ENCODE measurements around the gene KANSL1L.
"Not testable (repeated sequence)": the region's sequence is repeated elsewhere in the genome, so short reads cannot be mapped to it uniquely, and the experiment has no call there.

KANSL1L gene, protein sequence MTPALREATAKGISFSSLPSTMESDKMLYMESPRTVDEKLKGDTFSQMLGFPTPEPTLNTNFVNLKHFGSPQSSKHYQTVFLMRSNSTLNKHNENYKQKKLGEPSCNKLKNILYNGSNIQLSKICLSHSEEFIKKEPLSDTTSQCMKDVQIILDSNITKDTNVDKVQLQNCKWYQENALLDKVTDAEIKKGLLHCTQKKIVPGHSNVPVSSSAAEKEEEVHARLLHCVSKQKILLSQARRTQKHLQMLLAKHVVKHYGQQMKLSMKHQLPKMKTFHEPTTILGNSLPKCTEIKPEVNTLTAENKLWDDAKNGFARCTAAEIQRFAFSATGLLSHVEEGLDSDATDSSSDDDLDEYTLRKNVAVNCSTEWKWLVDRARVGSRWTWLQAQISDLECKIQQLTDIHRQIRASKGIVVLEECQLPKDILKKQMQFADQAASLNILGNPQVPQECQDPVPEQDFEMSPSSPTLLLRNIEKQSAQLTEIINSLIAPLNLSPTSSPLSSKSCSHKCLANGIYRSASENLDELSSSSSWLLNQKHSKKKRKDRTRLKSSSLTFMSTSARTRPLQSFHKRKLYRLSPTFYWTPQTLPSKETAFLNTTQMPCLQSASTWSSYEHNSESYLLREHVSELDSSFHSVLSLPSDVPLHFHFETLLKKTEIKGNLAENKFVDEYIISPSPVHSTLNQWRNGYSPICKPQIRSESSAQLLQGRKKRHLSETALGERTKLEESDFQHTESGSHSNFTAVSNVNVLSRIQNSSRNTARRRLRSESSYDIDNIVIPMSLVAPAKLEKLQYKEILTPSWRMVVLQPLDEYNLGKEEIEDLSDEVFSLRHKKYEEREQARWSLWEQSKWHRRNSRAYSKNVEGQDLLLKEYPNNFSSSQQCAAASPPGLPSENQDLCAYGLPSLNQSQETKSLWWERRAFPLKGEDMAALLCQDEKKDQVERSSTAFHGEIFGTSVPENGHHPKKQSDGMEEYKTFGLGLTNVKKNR

DNA sequence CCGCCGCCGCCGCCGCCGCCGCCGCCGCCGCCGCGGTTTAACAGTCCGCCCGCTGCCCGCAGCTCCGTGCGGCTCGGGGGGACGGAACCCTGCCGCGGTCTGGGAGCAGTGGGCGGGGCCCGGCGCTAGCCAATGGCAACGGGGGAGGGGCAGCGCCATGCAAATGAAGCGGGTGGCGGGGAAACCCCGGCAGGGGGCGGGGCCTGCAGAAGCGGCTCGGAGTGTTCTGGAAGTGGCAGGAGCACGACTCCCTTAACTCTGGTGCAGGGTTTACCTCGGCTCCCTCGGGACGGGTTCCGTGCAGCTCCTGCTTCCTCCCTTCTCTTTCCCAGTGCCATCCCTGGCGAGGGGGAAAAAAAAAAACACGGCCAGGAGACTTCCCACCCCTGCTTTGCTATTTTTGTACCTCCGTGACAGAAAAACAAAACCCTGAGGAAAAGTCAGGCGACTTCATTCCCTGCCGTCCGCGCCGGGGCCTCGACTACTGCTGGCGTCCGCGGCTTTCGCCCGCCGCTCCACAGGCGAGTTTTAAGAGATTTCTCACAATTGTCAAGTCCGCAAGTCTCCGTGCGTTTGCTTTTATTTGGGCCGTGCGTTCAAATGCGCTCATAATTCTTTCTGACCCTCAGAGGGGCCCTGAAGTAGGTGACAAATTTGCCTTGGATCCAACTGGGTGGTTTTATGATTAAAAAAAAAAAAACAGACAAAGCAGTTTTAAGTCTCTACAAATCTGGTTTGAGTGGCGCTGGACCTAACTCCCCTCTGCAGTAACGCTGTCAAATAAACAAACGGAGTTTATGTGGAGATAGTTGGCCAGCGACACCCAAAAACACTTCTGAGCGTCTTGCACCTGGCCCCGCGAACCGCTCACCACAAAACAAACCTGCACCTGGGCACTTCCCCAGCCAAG lies at the start of gene KANSL1L:
KANSL1L (minus strand) TSS at position 101 of the 910 bp plus-strand sequence. CDS start 16,827 bp downstream, outside the sequence.
- DNase-seq, result peak; percentile 98

- no peak for DNase-seq
Observed at GRCh38 chr2:210215120-210215519, 43.9 kb upstream of the KANSL1L start.

GRCh38 chr2:210210185-210210584 lies 39.0 kb upstream of the KANSL1L start:
- DNase-seq, result no peak

DNA sequence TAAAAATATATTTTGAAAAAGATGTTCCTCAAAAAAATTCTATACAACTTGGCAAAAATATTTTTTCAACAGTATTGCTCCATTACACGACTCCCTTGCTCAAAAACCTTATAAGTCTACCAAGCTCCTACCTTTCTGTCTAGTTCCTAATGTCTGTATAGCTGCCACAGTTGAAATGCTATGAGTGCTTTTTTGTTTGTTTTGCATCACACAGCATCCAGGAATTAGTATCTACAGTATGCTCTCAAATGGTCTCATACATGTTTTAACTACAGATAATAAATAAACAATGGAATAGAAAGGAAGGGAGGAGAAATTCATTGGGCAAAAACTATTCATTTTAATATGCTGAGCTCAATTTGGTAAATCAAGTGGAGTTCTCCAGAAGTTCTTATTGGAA lies 36.7 kb upstream of the KANSL1L start:
- DNase-seq, result no peak

DNA sequence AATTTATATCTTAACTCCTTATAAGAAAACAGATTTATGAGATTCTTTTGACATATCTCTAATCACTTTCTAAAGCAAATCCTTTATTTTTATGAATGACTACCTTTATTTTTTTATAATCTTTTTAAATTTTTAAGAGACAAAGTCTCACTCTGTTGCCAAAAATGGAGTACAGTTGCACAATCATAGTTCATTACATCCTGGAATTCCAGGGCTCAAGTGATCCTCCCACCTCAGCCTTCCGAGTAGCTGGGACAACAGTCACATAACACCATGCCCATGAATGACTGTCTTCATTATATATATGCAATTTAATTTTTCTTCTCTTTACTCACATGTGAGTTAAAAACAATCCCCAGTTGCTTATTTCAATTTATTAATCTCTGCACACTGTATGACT lies 32.3 kb upstream of the KANSL1L start:
- no peak for DNase-seq

DNA sequence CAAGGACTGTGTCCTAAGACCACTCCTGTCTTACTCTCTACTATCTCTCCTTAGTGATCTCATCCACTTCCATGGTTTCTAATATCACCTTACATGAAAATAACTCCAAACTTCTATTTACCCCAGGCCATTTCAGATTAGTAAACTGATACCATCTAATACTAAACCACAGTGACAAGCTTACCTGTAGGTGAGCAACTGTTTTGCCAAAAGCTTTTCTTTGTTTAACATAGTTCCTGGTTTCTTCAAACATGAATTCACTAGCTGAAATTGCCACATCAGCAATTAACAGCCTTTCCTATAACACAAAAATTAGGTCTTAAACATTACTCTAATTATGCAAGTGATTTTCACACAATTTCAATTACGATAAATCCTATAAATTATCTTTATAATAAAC lies 31.9 kb upstream of the KANSL1L start:
- no peak for DNase-seq

DNA sequence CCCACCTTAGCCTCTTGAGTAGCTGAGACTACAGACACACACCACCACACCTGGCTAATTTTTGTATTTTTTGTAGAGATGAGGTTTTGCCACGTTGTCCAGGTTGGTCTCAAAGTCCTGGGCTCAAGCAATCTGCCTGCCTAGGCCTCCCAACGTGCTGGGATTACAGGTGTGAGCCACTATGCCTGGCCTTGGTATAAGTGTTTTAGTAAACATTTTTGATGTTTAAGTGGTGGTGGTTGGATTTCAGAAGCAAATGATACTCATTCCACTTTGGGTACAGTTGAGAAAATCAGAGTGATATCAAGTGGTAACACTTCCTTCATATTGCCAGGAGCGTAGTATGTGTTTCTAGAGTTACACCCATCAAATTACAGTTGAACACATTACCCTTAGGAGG lies 28.6 kb upstream of the KANSL1L start:
- no peak for DNase-seq

GRCh38 chr2:210199186-210199765 lies 28.1 kb upstream of the KANSL1L start:
- peak; percentile 37 for DNase-seq

DNA sequence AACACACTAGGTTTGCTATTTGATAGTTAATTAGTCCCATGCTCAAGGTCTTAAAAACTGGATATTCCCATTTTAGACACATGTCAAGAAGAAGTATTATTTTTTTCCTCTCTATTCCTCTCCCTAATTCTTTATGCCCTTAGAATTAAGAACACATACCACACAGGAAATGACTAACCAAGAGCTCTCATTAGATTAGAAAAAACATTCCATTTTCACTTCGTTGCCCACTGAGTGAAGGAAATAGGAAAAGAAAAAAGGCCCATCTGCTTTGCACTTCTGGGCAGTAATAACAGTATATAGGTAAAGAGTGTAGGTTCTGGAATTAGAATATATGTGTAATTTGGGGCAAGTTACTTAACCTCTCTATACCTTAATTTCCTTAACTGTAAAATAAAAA lies 27.1 kb upstream of the KANSL1L start:
- DNase-seq, result no peak

DNA sequence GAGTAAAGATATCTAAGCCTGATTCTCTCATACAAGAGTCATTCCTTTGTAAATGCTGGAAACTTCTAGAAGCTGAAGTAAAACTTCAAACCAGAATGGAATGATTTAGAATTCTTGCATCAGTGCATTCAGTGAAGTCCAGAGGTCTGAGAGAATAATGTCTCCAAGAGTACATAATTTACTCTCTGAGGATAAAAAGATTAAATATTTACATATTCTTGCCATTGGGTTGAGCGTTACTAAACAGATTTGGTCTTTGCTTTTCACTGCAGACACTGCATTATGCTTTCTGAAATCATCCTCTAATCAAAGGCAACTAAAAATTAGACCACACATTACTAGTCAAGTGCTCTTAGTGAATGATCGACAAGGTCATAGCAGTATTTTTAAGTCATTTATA lies 26.5 kb upstream of the KANSL1L start:
- DNase-seq, result no peak

DNA sequence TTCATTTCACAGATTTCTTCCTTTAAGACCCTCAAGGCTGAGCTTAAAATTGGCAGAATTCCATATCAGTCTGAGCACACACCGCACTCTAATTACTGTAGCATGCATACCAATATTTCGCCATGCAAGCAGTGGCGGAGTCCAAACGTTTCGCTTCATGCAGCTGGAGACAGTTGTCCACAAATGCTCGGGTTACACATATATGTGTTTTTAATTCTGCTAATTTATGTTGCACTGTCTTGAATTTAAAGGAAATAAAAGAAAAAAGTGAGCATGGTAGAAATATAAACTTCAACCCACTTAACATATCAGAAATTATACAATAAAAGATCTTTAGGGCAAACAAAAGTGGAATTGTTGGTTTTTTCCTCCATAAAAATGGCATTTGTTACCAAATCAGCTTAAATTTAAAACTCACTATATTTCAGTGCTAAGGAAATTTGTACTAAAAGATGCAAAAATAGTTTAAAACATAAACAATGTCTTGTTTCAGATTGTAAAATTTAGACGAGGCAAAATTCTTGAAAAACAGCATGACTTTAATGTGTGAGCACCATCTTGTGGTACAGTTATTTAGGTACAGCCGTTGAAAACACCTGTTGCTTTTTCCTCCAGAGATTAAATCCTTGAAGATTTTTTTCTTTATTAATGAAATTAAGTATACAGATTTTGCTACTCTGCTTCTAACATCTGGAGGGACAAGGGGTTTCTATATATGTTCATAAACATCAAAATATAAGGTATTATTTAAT lies 24.1 kb upstream of the KANSL1L start:
- peak; percentile 55 for DNase-seq

DNA sequence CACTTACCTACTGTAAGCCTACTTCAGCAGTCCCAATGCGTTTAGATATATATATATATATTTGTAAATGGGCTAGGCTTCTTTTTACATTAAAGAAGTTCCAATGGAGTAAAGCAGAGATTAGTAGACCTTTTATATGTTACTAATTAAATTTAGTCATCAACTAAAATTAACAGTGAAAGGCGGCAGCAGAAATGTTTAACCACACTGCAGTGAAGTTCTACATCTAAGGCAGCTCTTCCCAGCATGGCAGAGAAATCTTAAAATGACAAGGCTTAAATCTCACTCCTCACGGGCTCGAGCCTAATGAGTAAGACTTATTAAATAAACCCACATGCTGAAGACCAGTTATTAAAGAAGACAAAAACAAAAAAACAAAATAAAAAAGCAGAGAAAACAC lies 19.1 kb upstream of the KANSL1L start:
- DNase-seq, result no peak

GRCh38 chr2:210189452-210190138 lies 18.4 kb upstream of the KANSL1L start:
- peak; percentile 38 for DNase-seq

DNA sequence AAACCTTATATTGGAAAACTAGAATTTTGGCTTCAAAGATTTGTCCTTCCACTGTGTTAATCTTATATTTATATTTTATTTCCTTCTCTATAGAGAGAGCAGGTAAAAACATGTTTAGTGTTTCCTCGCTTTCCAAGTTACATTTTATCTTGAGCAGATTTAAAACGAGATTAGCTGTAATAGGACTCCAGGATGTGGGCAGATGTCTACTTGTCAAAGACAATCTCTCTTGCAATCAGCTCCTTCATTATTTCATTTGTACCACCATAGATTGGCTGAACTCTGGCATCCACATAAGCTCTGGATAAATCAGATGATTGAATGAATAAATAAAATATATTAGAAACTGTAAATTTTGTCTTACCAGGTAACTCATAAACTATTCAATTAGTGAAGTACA lies 17.5 kb upstream of the KANSL1L start:
- DNase-seq, result no peak

DNA sequence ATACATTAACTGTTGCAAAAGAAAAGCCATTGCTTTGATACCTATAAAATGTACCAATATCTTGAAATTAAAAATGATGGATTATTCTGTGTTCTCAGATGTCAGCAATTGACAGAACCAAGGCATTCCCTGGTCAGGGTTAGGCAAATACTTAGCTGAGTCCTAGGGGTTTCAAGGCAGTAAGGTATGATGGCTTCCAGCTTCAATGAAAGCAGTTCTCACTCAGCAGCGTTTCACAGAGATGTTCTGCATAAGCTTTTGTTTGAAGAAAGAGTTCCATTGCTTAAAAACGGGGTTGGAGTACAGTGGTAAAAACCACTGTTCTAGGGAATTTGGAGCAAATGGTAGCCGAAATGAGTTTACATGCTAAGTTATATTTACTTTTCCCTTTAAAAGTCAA lies 17.0 kb upstream of the KANSL1L start:
- DNase-seq, result no peak

GRCh38 chr2:210183936-210184335 lies 12.7 kb upstream of the KANSL1L start:
- DNase-seq, result not testable (repeated sequence)

DNA sequence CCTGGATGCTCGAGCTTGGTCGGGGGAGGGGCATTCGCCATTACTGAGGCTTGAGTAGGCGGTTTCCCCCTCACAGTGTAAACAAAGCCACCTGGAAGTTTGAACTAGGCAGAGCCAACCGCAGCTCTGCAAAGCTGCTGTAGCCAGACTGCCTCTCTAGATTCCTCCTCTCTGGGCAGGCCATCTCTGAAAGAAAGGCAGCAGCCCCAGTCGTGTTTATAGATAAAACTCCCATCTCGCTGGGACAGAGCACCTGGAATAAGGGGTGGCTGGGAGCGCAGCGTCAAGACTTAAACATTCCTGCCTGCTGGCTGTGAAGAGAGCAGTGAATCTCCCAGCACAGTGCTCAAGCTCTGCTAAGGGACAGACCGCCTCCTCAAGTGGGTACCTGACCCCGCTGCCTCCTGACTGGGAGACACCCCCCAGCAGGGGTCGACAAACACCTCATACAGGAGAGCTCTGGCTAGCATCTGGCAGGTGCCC lies 10.4 kb upstream of the KANSL1L start:
- not testable (repeated sequence) for DNase-seq

DNA sequence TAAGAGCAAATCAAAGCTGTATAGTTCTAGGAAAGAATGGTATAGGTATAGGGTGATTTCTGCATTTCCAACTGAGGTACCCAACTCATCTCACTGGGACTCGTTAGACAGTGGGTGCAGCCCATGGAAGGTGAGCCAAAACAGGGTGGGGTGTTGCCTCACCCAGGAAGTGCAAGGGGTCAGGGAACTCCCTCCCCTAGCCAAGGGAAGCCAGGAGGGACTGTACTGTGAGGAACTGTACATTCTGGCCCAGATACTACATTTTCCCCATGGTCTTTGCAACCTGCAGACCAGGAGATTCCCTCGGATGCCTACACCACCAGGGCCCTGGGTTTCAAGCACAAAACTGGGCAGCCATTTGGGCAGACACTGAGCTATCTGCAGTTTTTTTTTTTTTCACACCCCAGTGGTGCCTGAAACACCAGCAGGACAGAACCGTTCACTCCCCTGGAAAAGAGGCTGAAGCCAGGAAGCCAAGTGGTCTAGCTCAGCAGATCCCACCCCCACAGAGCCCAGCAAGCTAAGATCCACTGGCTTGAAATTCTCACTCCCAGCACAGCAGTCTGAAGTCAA lies 9.9 kb upstream of the KANSL1L start:
- DNase-seq, result not testable (repeated sequence)

DNA sequence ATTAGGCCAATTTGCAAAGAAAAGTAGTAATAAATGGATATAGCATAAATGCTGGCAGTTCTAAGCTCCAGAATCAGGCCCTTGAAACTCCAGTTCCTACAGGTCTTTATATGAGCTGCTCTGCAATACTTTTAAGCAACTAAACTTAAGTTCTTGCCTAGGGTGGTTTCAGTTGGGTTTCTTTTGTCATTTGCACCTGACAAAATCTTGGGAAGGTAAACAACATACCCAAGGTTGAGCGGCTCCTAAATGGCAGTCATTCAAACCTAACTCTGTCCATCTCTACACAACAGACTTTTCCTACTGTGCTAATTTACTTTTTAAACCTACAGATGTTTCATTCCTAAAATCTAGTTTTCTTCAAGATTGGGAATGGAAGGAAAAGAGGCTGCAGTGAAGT lies 9.3 kb upstream of the KANSL1L start:
- DNase-seq, result no peak

- no peak for DNase-seq
Observed at GRCh38 chr2:210179351-210179990, 8.3 kb upstream of the KANSL1L start.

All from inflammatory macrophage treated with lipopolysaccharide for 4 hours (primary cell).